ENCODE results near the gene PDXK.

DNA sequence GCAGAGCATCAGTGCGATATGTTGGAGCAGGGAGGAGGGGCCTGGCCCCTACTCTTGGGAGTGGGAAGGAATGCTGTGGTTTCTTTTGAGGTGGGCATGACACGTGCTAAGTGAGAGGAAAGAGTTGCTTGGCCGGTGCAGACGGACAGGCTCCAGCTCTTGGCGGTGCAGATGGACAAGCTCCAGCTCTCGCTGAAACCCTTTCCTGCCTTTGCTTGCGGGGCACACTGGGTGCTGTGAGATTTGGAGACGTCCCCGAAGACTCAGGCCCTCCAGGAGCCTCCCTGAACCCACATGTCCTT is 15.9 kb downstream of the PDXK start:
- TF ChIP-seq, protein P1, sequence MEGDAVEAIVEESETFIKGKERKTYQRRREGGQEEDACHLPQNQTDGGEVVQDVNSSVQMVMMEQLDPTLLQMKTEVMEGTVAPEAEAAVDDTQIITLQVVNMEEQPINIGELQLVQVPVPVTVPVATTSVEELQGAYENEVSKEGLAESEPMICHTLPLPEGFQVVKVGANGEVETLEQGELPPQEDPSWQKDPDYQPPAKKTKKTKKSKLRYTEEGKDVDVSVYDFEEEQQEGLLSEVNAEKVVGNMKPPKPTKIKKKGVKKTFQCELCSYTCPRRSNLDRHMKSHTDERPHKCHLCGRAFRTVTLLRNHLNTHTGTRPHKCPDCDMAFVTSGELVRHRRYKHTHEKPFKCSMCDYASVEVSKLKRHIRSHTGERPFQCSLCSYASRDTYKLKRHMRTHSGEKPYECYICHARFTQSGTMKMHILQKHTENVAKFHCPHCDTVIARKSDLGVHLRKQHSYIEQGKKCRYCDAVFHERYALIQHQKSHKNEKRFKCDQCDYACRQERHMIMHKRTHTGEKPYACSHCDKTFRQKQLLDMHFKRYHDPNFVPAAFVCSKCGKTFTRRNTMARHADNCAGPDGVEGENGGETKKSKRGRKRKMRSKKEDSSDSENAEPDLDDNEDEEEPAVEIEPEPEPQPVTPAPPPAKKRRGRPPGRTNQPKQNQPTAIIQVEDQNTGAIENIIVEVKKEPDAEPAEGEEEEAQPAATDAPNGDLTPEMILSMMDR (IDR thresholded peaks at IDR 0.05) = no peak
- TF ChIP-seq EZH2 (IDR thresholded peaks at IDR 0.05) = no peak
